H4 (cell line): ENCODE data around the gene KIF4B. TPM values are rescaled to one million over a fixed set of nuclear protein-coding genes. Genes with fewer than 3 reads are reported as not detected.
"Not testable (repeated sequence)": the region's sequence is repeated elsewhere in the genome, so short reads cannot be mapped to it uniquely, and the experiment has no call there.

Source experiments
- DNase-seq: peaks from one replicate; pipeline ENCODE4 v3.0.0-alpha.2; 2015; ENCODE audit warnings: low spot score
- total RNA-seq: library from RNA; depleted of rRNA; stranded (reverse); fragments of >200 nt; shearing (Covaris generic); gene quantifications from 2 replicates; pipeline ENCODE4 v1.2.3, GENCODE V29; 2014; rRNA removed

Gene KIF4B, protein sequence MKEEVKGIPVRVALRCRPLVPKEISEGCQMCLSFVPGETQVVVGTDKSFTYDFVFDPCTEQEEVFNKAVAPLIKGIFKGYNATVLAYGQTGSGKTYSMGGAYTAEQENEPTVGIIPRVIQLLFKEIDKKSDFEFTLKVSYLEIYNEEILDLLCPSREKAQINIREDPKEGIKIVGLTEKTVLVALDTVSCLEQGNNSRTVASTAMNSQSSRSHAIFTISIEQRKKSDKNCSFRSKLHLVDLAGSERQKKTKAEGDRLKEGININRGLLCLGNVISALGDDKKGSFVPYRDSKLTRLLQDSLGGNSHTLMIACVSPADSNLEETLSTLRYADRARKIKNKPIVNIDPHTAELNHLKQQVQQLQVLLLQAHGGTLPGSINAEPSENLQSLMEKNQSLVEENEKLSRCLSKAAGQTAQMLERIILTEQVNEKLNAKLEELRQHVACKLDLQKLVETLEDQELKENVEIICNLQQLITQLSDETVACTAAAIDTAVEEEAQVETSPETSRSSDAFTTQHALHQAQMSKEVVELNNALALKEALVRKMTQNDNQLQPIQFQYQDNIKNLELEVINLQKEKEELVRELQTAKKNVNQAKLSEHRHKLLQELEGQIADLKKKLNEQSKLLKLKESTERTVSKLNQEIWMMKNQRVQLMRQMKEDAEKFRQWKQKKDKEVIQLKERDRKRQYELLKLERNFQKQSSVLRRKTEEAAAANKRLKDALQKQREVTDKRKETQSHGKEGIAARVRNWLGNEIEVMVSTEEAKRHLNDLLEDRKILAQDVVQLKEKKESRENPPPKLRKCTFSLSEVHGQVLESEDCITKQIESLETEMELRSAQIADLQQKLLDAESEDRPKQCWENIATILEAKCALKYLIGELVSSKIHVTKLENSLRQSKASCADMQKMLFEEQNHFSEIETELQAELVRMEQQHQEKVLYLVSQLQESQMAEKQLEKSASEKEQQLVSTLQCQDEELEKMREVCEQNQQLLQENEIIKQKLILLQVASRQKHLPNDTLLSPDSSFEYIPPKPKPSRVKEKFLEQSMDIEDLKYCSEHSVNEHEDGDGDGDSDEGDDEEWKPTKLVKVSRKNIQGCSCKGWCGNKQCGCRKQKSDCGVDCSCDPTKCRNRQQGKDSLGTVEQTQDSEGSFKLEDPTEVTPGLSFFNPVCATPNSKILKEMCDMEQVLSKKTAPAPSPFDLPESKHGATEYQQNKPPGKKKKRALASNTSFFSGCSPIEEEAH
- 0.02 TPM in 1 of 2 replicates, not detected in the other for total RNA-seq

DNA sequence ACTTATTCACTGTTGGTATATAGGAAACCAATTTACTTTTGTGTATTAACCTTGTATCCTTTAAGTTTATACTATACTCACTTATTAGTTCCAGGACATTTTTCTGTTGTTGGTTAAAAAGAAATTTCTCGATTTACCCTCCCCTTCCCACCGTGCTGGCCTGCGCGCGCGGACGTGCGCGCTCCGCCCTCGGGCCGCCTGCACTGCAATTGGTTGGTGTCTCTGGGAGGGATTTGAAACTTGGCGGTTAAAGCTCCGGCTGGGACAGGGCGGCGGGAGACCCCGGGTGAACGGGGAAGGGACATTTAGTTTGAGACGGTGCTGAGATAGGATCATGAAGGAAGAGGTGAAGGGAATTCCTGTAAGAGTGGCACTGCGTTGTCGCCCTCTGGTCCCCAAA lies at the start of gene KIF4B:
KIF4B (plus strand) TSS at position 230 of the 400 bp plus-strand sequence; CDS start at position 335, 105 bp downstream.
- DNase-seq = no peak

DNA sequence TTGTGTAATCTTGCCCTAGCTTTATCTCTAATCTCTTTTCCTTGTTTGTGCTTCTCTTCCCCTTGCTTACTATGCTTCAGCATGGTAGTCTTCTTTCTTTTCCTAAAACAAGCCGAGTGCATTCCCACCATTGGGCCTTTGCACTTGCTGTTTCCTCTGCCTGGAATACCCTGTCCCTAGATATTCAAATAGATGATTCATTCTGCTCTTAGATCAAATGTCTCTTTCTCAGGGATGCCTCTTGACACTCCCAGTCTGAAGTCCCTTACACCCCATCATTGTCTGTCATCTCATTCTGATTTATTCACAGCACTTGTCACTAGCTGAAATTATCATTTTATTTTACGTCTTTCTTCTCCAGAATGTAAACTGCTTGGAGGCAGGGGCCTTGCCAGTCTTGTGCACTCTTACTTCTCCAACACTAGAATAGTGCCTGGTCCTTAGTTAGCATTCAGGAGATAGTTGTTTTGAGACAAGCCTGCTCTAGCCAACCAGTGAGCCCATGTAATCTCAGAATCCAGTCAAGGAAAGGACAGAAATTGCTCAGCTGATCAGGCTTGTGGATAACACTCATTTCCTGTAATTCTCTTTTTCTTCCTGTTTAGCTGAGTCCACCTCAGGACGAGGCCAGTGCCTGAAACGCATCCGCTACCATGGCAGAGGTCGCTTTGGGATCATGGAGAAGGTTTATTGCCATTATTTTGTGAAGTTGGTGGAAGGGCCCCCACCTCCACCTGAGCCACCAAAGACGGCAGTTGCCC lies 47.3 kb upstream of the KIF4B start:
- DNase-seq = no peak

DNA sequence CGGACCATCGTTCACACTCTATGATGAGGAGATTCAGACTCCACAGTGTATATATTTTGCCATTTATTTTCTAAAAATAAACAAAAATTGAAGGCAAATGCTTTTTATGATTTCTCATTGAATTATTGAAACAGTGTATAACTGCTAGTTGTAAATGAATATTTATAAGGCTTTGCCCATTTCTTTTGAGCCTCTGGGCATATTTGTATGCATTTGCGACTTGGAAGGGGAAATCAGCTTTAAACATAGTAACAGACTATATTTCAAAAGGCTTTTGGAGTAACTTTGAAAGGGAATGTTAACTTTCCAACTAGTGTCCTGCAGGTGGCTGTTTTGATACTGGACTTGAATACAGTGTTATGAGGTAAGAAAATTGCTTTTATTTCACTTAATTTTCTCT lies 46.7 kb upstream of the KIF4B start:
- no peak for DNase-seq

DNA sequence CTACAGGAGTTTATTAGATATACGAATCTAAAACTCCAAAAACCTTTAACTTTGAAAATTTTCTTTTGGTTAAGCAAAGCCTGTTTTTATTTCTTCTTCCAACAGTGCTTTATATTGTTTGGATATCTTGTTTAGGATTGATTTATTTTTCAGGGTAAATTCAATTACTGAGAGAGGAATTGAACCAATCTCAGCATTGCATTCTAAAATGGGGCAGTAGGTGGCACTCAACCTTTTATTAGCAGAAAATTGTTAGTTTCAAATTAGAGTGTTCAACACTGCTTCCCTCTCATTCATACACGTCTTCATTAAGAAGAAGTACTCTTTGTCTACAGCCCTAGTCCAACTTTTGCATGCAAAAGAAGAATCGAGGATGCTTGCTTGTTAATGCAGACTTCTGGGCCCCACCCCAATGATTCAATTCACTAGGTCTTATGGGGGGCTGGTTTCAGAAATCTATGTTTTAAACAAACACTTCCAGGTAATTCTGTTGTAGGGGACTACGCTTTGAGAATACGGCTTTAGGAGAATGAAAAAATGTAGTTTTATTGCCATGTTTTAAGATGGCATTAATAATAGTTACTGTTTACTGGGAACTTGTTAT lies 46.0 kb upstream of the KIF4B start:
- no peak for DNase-seq

DNA sequence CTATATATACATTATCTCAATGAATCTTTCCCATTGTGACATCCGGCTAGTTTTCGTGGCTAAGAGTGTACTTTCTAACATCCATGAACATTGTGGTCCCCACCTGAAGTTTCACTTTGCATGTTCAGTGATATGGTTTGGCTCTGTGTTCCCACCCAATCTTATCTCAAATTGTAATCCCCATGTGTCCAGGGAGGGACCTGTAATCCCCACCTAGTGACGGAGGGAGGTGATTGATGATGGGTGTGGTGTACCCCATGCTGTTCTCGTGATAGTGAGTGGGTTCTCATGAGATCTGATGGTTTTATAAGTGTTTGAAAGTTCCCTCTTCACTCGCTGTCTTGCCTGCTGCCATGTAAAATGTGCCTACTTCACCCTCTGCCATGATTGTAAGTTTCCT lies 44.6 kb upstream of the KIF4B start:
- DNase-seq = no peak

DNA sequence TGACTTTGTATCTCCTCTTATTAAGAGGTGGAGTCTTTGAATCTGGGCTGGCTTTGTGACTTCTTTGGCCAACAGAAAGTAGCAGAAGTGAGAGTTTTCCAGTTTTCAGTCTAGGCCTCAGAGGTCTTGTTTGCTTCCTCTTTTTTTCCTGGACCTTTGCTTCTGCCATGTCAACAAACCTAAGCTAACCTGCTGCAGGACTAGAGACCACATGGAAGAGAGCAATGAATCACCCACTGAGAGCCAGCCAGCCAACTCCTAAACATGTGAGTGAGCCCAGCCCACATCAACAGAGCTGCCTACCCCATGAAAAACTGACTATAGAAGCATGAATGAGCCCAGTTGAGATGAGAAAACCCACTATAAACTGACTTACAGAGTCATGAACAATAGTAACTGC lies 42.8 kb upstream of the KIF4B start:
- no peak for DNase-seq

DNA sequence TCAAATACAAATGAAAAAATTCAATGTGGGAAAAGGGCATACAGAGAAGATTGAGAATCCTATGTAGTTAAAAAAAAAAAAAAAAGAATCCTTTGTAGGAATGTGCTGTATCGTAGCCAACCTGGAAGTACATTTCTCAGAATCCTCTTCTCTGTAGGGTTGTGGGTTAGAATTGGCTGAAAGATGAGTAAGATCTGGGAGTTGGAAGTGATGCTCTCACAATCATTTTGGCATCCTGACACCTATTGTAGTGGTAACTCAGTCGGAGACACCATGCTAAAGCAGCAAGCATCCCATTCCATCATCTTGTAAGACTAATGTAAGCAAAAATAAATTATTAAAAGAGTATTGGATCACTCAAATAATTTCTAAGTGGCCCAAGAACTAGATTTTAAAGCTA lies 42.1 kb upstream of the KIF4B start:
- no peak for DNase-seq

DNA sequence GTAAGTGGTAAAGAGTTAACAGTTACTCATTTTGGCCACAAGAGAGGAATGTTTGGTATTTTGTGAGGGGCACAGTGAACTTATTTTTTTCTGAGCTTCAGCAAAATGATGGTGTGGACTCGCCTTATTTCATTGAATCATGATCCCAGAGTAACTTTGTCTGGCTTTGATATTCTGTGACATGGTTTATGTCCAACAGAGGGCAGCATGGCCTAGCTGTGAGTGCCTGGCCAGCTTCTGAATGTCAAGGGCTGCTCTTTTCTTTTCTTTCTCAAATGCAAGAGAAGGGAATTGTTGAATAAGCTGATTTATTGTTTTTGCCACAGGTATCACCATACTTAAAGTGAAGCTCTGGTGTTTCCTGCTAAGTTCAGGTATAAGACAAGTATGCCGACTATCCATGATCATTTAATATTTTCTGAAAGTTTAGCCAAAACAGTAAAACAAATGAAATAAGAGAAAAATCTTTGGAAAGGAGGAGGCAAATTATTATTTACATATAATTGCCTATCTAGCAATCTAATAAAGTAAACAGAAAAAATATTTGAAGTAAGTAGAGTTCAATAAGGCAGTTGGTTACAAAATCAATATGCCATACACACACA lies 41.0 kb upstream of the KIF4B start:
- peak; percentile 25 for DNase-seq

DNA sequence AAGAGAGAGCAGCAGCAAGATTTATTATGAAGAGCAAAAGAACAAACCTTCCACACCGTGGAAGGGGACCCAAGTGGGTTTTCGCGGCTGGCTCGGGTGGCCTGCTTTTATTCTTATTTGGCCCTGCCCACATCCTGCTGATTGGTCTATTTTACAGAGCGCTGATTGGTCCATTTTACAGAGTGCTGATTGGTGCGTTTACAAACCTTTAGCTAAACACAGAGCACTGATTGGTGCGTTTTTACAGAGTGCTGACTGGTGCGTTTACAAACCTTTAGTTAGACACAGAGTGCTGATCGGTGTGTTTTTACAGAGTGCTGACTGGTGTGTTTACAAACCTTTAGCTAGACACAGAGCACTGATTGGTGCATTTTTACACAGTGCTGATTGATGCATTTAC lies 37.5 kb upstream of the KIF4B start:
- not testable (repeated sequence) for DNase-seq

DNA sequence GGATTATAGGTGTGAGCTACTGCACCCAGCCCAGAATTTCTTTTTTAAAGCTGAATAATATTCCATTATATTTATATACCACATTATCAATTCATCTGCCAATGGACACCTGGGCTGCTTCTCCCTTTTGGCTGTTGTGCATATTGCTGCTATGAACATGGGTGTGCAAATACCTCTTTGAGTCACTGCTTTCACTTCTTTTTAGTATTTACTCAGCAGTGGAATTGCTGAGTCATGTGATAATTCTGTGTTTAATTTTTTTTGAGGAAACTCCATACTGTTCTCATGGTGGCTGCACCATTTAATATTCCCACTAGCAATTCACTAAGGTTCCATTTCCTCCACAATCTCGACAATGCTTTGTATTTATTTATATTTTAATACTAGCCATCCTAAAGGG lies 36.1 kb upstream of the KIF4B start:
- DNase-seq = no peak

DNA sequence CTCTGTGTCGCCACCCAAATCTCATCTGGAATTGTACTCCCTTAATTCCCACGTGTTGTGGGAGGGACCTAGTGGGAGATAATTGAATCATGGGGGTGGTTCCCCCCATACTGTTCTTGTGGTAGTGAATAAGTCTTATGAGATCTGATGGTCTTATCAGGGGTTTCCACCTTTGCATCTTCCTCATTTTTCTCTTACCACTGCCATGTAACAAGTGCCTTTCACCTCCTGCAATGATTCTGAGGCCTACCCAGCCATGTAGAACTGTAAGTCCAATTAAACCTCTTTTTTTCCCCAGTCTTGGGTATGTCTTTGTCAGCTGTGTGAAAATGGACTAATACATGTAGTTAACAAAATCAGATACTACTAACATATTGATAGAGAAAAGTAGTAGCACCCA lies 35.3 kb upstream of the KIF4B start:
- DNase-seq = not testable (repeated sequence)

DNA sequence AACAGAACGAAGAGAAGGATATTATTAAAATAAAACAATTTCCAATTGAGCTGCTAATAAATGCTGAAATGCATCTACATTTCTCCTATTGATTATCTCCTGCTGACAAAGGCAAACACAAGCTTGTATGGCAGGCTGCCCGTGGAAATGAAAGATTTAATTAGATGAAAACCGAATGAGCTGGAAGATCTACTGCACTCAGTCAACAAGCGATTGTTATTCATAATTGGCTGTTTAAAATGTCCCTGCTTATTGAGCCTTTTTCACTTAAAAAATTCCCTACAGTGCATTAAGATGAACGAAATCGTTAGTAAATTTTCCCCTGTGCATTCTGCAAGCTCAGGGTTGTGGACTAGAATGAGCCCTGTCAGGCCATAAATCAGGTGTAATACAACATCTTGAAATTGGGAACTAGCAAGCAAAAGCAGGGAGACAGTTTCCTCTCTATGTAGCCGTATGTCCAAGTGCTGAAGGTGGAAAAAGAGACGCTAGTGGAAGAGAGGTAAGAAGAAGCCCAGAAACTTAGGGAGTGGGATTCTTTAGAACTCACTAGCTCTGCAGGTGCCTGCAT lies 28.5 kb upstream of the KIF4B start:
- DNase-seq = no peak

DNA sequence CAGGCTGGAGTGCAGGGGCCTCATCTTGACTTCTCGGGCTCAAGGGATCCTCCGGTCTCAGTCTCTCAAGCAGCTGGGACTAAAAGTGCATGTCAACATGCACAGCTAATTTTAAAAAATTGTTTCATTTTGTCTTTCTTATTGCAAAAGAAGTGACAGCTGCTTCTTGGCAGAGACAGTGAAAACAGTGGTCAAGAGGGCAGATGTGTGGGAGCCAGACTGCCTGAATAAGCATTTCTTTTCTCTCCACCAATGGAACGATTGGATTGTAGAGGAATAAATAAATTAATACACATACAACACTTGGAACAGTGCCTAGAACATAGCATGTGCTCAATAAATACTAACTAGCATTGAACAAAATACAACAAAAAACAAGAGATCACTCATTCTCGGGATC lies 27.4 kb upstream of the KIF4B start:
- DNase-seq = no peak

DNA sequence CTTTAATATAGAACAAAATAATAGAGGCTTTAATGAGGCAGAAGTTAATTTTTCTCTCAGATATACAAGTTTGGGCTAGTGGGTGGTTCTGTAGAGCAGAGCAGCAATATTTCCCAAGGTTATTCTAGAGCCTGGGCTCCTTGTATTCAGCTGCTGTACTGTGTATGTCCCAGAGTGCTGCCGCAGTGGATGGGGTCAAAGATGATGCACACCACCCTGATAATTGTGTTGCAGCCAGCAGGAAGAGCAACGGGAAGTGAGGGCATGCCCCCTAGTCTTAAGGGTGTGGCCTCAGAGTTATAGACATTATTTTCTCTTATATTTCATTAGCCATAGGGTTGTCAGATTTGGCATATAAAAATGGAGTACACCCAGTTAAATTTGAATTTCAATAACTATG lies 23.9 kb upstream of the KIF4B start:
- DNase-seq = no peak

DNA sequence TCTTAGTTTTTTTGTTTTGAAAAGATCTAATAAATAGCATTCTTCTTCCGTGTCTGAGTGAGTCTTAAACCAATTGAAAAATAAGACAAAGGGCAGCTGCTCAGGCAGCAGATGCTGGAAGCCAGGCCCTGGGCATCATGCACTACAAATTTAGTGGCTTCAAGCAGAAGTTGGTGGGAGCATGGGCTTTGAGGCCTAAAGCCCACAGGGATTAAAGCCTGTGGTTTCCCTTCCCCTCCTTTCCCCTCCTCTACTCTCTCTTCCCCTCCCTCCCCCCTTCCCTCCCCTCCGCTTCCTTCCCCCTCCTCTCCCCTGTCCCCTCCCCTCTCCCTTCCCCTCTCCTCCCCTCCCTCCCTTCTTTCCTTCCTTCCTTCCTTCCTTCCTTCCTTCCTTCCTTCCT lies 20.1 kb upstream of the KIF4B start:
- no peak for DNase-seq

DNA sequence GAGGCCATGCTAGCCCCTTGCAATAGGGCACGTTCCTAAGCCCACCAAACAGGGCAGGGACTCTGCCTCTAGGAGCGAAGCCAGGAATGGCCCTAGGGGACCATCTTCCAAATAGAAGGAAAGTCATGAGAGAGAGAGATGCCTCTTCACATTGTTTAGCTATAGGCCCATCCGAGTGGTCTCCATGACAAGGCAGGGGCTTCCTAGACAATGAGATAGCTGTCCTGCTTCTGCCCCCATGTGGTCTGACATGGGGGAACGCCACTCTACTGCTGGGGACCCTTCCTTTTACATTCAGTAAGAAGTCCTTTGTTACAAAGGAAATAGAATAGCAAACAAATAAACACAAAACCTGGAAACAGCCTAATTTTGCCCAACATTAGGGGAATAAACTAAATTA lies 17.9 kb upstream of the KIF4B start:
- DNase-seq = no peak

DNA sequence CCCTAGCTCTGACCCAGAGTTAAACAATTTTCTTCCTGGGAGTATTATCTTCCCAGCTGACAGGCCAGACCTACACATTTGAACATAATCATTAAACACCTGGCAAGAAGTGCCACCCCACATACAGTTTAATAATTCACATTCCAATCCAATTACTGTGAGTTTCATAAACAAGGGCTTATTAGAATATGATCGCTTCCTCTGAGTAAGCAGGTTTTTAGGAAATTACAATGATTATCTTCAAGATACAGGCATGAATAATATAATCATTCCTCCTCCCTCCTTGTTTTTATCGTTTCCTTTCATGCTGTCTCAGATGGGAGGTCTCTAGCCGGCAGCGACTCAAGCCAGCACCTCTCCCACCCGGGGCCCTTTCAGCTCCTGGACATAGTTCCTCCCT lies 15.8 kb upstream of the KIF4B start:
- no peak for DNase-seq

DNA sequence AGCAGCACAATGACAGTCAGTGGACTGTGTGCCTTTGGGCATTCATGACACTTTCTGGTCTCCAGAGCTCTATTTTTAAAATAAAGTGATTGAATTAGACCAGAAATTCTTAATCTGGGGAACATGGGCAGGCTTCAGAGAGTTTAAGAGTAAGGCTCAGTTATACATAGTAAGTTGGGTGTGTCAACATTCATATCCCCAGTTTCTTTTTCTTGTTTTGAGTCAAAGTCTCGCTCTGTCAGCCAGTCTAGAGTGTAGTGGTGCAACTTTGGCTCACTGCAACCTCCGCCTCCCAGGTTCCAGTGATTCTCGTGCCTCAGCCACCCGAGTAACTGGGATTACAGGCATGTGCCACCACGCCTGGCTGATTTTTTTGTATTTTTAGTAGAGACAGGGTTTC lies 13.7 kb upstream of the KIF4B start:
- no peak for DNase-seq

DNA sequence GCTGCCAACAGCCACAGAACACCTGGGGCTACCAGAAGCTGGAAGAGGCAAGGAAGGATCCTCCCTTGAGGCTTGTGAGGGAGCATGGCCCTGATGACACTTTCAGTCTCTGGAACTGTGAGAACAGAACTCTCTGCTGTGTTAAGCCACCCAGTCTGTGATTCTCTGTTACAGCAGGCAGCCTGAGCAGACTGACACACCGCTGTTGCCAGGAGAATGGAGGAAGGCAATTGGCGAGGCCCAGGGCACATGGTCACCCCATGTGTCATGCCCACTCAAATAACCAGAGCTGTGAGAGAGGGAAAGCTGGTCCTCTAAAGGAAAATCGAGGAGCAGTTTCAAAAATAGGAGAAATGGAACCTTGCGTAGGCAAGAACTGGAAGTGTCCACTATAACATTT lies 12.0 kb upstream of the KIF4B start:
- no peak for DNase-seq

DNA sequence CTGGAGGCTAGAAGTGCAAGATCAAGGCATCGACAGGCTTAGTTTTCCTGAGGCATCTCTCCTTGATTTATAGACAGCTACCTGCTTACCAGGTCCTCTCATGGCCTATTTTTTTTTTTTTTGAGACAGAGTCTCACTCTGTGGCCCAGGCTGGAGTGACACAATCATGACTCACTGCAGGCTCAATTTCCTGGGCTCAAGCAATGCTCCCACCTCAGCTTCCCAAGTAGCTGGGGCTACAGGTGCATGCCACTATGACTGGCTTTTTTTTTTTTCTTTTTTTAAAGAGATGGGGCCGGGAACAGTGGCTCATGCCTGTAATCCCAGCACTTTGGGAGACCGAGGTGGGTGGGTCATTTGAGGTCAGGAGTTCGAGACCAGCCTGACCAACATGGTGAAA lies 10.8 kb upstream of the KIF4B start:
- DNase-seq = not testable (repeated sequence)
